ENCODE data around the gene NOS1. TPM values are rescaled to one million over a fixed set of nuclear protein-coding genes. Genes with fewer than 3 reads are reported as not detected.

The NOS1 gene
- total RNA-seq, 1 donor from 2014 or later, result 0.05 TPM

DNA sequence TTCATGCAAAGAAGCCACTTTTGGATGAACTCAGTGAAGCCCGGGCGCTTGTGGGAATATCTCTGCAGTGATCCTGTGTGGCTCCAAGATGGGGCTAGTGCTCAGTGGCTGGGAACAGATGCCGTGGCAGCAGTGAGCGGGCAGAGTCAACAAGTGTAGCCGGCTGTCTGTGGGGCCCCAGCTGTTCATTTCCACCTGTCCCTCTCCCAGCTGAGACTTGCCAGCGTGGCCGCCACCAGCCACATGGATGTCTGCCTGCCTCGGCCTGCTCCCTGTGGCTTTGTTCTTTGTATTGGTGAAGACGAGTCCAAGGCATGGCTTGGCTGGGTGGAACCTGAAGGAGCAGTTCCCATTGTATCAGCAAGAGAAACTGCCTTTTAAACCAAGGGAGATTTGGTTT is 77.3 kb downstream of the NOS1 start:
- Mint-ChIP-seq H3K9me3 (ENCODE audit: unreplicated experiment) (no peaks in the 10 kb centered on the region), H3K27me3 (ENCODE audit: unreplicated experiment) (no peaks in the 10 kb centered on the region), H3K27ac (ENCODE audit: unreplicated experiment) (no peak overlapping the region), H3K4me1 (ENCODE audit: unreplicated experiment) (no peaks in the 10 kb centered on the region), H3K36me3 (ENCODE audit: low read depth, unreplicated experiment) (no peaks in the 10 kb centered on the region), H3K4me3 (ENCODE audit: unreplicated experiment) (no peak overlapping the region)
- TF ChIP-seq, protein P1, sequence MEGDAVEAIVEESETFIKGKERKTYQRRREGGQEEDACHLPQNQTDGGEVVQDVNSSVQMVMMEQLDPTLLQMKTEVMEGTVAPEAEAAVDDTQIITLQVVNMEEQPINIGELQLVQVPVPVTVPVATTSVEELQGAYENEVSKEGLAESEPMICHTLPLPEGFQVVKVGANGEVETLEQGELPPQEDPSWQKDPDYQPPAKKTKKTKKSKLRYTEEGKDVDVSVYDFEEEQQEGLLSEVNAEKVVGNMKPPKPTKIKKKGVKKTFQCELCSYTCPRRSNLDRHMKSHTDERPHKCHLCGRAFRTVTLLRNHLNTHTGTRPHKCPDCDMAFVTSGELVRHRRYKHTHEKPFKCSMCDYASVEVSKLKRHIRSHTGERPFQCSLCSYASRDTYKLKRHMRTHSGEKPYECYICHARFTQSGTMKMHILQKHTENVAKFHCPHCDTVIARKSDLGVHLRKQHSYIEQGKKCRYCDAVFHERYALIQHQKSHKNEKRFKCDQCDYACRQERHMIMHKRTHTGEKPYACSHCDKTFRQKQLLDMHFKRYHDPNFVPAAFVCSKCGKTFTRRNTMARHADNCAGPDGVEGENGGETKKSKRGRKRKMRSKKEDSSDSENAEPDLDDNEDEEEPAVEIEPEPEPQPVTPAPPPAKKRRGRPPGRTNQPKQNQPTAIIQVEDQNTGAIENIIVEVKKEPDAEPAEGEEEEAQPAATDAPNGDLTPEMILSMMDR (IDR thresholded peaks at IDR 0.05; ENCODE audit: unreplicated experiment), result no peak
- DNase-seq (ENCODE audit: low spot score), result no peak

DNA sequence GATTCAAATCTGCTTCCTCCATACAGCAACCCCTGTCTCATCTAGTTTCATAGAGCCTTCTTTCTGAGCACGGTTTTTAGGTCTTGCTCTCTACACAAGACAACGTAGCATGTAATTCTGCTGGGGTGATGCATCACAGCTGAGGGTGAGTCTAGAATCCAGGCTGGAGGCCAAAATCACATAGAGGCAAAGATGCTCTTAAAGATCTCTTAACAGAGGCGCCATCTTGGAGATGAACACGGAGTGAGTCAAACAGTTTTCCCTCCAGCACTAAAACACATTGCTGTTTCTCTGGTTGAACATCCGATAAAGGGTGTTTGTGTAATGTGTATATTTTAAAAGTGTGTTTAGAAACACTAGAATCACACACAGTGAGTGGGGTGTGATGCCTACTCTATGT is 78.9 kb downstream of the NOS1 start:
- Mint-ChIP-seq H3K27ac (ENCODE audit: unreplicated experiment) (no peak overlapping the region), H3K9me3 (ENCODE audit: unreplicated experiment) (no peaks in the 10 kb centered on the region), H3K36me3 (ENCODE audit: low read depth, unreplicated experiment) (no peaks in the 10 kb centered on the region), H3K4me3 (ENCODE audit: unreplicated experiment) (no peak overlapping the region), H3K4me1 (ENCODE audit: unreplicated experiment) (no peaks in the 10 kb centered on the region), H3K27me3 (ENCODE audit: unreplicated experiment) (no peaks in the 10 kb centered on the region)
- TF ChIP-seq, protein P1 (IDR thresholded peaks at IDR 0.05; ENCODE audit: unreplicated experiment), result no peak
- no peak for DNase-seq (ENCODE audit: low spot score)

DNA sequence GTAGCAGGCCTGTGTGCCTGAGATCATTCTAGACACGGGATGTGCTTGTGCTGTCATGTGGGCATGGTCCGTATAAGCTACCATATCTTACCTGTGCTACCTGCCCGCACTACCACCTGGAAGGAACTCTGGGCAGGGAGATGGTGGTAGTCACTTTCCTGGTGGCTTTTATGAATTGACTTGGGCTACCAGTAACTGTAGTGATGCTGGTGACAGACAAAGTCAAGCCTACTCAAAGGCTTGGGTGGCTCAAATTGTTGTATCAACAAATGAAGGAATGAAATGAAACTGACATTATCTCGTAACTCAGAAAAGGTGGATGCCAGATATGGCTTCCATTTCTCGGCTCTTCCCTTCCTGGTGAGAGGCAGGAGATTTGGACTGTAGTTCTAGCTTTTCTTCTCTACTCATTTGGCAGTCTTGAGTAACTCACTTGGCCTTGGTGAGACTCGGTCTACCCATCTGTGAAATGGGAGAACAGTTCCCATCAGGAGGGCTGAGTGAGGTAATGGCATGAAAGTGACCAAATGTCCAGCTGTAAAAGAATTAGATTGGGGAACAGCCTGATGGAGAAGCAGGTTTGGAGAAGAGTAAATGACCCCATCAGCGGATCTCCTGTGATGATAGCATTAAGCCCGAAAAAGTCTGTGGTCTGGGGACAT is 81.3 kb downstream of the NOS1 start:
- TF ChIP-seq, protein P1 (IDR thresholded peaks at IDR 0.05; ENCODE audit: unreplicated experiment), result no peak
- no peaks in the 10 kb centered on the region for H3K36me3 Mint-ChIP-seq (ENCODE audit: low read depth, unreplicated experiment)
- no peak overlapping the region for H3K4me3 Mint-ChIP-seq (ENCODE audit: unreplicated experiment)
- no peaks in the 10 kb centered on the region for H3K4me1 Mint-ChIP-seq (ENCODE audit: unreplicated experiment)
- H3K27ac Mint-ChIP-seq (ENCODE audit: unreplicated experiment), result no peak overlapping the region
- no peak for DNase-seq (ENCODE audit: low spot score)
- H3K9me3 Mint-ChIP-seq (ENCODE audit: unreplicated experiment), result no peaks in the 10 kb centered on the region
- H3K27me3 Mint-ChIP-seq (ENCODE audit: unreplicated experiment), result no peaks in the 10 kb centered on the region

DNA sequence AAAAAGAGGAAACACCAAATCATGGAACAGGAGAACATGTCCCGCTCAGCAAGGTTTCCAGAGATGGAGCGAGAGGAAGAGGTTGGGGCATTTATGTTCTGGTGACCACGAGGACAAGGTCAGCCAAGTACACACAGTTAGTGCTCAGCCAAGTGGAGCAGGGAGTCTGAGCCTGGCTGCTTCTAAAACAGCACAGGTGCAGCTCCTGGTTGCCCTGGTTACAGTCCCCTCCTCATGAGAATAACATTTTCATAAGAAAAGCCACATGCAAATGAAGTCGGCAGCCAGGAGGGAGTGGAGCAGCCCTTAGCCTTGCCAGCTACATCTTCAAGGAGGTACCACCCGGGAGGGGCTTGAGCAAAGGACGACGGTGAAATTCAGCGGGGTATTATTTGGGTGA is 81.8 kb downstream of the NOS1 start:
- Mint-ChIP-seq H3K27me3 (ENCODE audit: unreplicated experiment) (no peaks in the 10 kb centered on the region), H3K36me3 (ENCODE audit: low read depth, unreplicated experiment) (no peaks in the 10 kb centered on the region), H3K4me3 (ENCODE audit: unreplicated experiment) (no peak overlapping the region), H3K4me1 (ENCODE audit: unreplicated experiment) (no peaks in the 10 kb centered on the region), H3K9me3 (ENCODE audit: unreplicated experiment) (no peaks in the 10 kb centered on the region), H3K27ac (ENCODE audit: unreplicated experiment) (no peak overlapping the region)
- no peak for DNase-seq (ENCODE audit: low spot score)
- TF ChIP-seq, protein P1 (IDR thresholded peaks at IDR 0.05; ENCODE audit: unreplicated experiment), result no peak

DNA sequence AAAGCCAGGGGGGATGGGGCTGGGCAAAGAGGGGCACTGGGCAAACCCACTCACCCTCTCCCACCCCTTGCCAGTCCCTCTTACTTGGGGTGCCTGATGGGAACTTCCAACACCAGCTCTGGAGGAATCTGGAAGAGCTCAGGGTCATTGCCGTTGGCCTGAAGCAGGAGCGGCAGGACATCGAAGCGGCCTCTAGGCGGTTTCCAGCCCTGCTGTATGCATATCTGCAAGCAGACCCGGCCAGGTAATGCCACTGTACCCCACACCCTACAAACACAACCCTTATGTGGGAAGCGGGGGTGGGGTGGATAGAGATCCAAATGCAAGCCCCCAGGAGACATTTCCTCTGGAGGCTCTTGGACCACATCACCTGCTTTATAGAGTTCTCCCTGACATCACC is 83.6 kb downstream of the NOS1 start:
- Mint-ChIP-seq H3K27ac (ENCODE audit: unreplicated experiment) (no peak overlapping the region), H3K27me3 (ENCODE audit: unreplicated experiment) (peaks cover under 1% of the 10 kb centered on the region), H3K9me3 (ENCODE audit: unreplicated experiment) (no peaks in the 10 kb centered on the region), H3K36me3 (ENCODE audit: low read depth, unreplicated experiment) (no peaks in the 10 kb centered on the region), H3K4me3 (ENCODE audit: unreplicated experiment) (no peak overlapping the region), H3K4me1 (ENCODE audit: unreplicated experiment) (no peaks in the 10 kb centered on the region)
- DNase-seq (ENCODE audit: low spot score), result no peak
- TF ChIP-seq, protein P1 (IDR thresholded peaks at IDR 0.05; ENCODE audit: unreplicated experiment), result no peak
